ENCODE data around the gene FRMD1.

Gene FRMD1

GRCh38 chr6:168124158-168124557 lies 45.1 kb upstream of the FRMD1 start:
- H3K4me3 ChIP-seq (ENCODE audit: low read length) = no peak overlapping the region
- DNase-seq (ENCODE audit: low read depth) = no peak
- TF ChIP-seq, protein P1, sequence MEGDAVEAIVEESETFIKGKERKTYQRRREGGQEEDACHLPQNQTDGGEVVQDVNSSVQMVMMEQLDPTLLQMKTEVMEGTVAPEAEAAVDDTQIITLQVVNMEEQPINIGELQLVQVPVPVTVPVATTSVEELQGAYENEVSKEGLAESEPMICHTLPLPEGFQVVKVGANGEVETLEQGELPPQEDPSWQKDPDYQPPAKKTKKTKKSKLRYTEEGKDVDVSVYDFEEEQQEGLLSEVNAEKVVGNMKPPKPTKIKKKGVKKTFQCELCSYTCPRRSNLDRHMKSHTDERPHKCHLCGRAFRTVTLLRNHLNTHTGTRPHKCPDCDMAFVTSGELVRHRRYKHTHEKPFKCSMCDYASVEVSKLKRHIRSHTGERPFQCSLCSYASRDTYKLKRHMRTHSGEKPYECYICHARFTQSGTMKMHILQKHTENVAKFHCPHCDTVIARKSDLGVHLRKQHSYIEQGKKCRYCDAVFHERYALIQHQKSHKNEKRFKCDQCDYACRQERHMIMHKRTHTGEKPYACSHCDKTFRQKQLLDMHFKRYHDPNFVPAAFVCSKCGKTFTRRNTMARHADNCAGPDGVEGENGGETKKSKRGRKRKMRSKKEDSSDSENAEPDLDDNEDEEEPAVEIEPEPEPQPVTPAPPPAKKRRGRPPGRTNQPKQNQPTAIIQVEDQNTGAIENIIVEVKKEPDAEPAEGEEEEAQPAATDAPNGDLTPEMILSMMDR (IDR thresholded peaks at IDR 0.05; ENCODE audit: insufficient read depth, low read depth, low read length, missing control alignments) = no peak

GRCh38 chr6:168123165-168123911 lies 44.3 kb upstream of the FRMD1 start:
- no peak for DNase-seq (ENCODE audit: low read depth)
- TF ChIP-seq, protein P1 (IDR thresholded peaks at IDR 0.05; ENCODE audit: insufficient read depth, low read depth, low read length, missing control alignments) = no peak
- no peak overlapping the region for H3K4me3 ChIP-seq (ENCODE audit: low read length)

- TF ChIP-seq, protein P1 (IDR thresholded peaks at IDR 0.05; ENCODE audit: insufficient read depth, low read depth, low read length, missing control alignments) = no peak
- H3K4me3 ChIP-seq (ENCODE audit: low read length) = no peak overlapping the region
- no peak for DNase-seq (ENCODE audit: low read depth)
These were observed 43.5 kb upstream of the FRMD1 start for GRCh38 chr6:168122521-168122920.

DNA sequence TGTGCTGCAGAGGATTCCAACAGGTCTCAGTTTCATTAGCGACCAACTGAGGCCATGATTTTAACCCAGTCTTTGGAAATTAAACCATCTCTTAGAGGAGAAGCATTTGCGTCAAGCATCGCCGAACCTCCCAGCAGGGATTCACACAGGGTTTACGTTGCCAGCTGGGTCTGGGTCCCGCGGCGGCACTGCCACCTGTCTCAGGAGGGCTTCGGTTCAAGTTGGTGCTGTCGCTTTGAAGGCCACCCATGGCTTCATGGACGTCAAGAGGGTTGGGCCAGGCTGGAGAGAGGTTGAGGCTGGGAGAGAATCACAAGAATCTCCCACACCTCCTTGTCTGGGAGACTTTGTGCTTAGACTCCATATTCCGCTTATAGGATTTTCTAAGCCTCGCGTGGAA lies 43.0 kb upstream of the FRMD1 start:
- no peak for DNase-seq (ENCODE audit: low read depth)
- TF ChIP-seq, protein P1 (IDR thresholded peaks at IDR 0.05; ENCODE audit: insufficient read depth, low read depth, low read length, missing control alignments) = no peak
- no peak overlapping the region for H3K4me3 ChIP-seq (ENCODE audit: low read length)

DNA sequence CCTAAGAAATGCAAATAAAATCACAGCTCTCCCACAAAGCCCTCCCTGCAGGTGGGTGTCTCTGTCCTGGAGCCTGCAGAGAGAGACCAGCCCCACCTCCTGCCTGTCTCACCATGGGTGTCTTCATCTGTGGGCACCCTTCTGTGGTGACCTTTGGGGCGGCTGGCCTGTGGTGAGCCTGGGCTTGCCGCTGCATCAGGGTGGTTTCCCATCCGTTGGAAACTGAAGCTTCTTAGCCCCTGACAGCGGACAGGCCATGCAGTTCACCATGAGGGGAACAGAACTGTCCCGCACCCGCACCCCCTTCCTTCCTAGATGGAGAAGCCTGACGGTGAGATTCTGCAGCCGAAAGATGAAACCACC lies 42.3 kb upstream of the FRMD1 start:
- no peak for DNase-seq (ENCODE audit: low read depth)
- H3K4me3 ChIP-seq (ENCODE audit: low read length) = no peak overlapping the region
- TF ChIP-seq, protein P1 (IDR thresholded peaks at IDR 0.05; ENCODE audit: insufficient read depth, low read depth, low read length, missing control alignments) = no peak

DNA sequence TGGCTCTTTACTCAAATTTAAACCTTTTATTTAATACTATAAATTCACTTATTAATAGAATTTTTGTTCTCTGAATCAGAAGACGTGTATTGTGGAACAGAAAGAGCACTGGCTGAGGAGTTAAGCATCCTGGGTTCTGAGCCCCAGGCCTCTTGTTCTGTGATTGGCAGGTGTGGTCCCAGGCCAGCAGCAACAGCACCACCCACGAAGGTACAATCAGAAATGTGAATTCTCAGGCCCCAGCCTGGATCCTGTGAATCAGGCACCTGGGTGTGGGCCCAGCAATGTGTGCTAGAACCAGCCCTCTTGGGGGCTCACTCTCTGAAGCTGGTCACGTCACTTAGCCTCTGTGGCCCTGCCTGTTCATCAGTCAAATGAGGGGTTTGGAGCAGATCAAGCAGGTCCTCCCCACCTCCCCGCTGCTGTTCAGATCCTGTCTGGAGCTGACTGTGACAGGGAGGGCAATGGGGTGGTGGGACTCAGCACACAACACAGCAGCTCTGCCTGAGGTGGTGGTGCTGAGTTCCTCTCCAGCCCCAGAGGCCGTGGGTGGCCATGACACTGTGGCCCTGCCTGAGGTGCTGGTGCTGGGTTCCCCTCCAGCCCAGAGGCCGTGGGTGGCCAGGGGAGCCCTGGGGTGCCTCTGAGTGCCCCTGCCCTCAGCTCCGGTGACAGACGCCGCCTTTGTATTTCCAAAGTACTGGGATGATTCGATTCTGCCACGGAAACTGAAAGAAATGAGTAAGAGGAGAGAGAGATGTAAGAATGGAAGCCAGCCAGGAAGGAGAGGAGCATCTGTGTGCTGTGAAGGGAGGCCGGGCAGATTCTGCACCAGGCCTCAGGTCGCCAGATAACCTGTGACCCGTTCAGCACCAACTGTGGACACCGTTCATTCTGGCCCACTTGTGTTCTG lies 41.6 kb upstream of the FRMD1 start:
- no peak overlapping the region for H3K4me3 ChIP-seq (ENCODE audit: low read length)
- DNase-seq (ENCODE audit: low read depth) = no peak
- TF ChIP-seq, protein P1 (IDR thresholded peaks at IDR 0.05; ENCODE audit: insufficient read depth, low read depth, low read length, missing control alignments) = no peak

All from epithelial cell of esophagus (primary cell).